Lower leg skin (tissue), 4 donors: ENCODE data around the gene PYDC1. TPM values are rescaled to one million over a fixed set of nuclear protein-coding genes. Genes with fewer than 3 reads are reported as not detected.

ENCODE experiments used
- DNase-seq, 2 donors: peaks; one replicate each; pipeline ENCODE4 v3.0.0-alpha.2; 2019; ENCODE audit warnings: low spot score in 2 of 2
- H3K4me3 ChIP-seq: fragments of 200-600 bp; sonication (generic); 2 replicates; pipeline ENCODE4 v1.5.1; 2017; ENCODE audit warnings: mild to moderate bottlenecking, low read depth; ENCODE audit not compliant: poor library complexity, severe bottlenecking
- CTCF ChIP-seq, 3 donors: fragments of 450-650 bp; IDR thresholded peaks; one replicate each; pipeline ENCODE4 v1.5.1; 2016; ENCODE audit warnings: antibody characterized with exemption in 3 of 3, mild to moderate bottlenecking in 3 of 3, moderate library complexity in 2 of 3
- POLR2A ChIP-seq, 2 donors: fragments of 450-650 bp; IDR thresholded peaks; one replicate each; pipeline ENCODE4 v1.6.1; 2016 to 2017; ENCODE audit warnings: antibody characterized with exemption in 2 of 2, mild to moderate bottlenecking in 1 of 2, moderate library complexity in 1 of 2
- WGBS, 2 donors: methylation state at CpG; one replicate each; pipeline ENCODE4 v1.1.5; 2018; 5-methylcytosine and 5-hydroxymethylcytosine counted together
- intact Hi-C: fragments of 100-400 bp; cut with DNase I; formaldehyde crosslinking; loops from one replicate; pipeline ENCODE4 v1.15.0; 2023; ENCODE audit warnings: low total_unique reads
- total RNA-seq, 4 donors: library from RNA; depleted of rRNA; stranded (reverse); fragments of >200 nt; gene quantifications; one replicate each; pipeline ENCODE4 v1.1.0, GENCODE V29; 2016

PYDC1 gene
- total RNA-seq, 4 donors from 2014 or later, result 4.8 to 17.5 (median 12.9) TPM

GRCh38 chr16:31184888-31185287 is 32.0 kb downstream of the PYDC1 start:
- no peak overlapping the region for H3K4me3 ChIP-seq
- intact Hi-C loops, result no loop called here
- TF ChIP-seq POLR2A (IDR thresholded peaks at IDR 0.05) (no peak), CTCF (IDR thresholded peaks at IDR 0.05) (no peak)
- WGBS, 2 donors, result 91 to 95% methylated on average over 14 of the region's 14 CpGs
- no peak for DNase-seq

GRCh38 chr16:31183432-31184428 is 33.2 kb downstream of the PYDC1 start:
- intact Hi-C loops, result no loop called here
- no peak for DNase-seq
- 71 to 77% methylated on average over 10 of the region's 10 CpGs for WGBS, 2 donors
- H3K4me3 ChIP-seq, result no peak overlapping the region
- TF ChIP-seq CTCF (IDR thresholded peaks at IDR 0.05), result no peak
- no peak for TF ChIP-seq POLR2A (IDR thresholded peaks at IDR 0.05)

GRCh38 chr16:31182391-31182790 is 34.5 kb downstream of the PYDC1 start:
- WGBS, 2 donors, result 27 to 32% methylated on average over 7 of the region's 7 CpGs
- intact Hi-C loops, result no loop called here

GRCh38 chr16:31181102-31181830 is 35.7 kb downstream of the PYDC1 start:
- no peak for TF ChIP-seq POLR2A (IDR thresholded peaks at IDR 0.05)
- TF ChIP-seq CTCF (IDR thresholded peaks at IDR 0.05), result no peak
- intact Hi-C loops, result no loop called here
- WGBS, 2 donors, result 5 to 6% methylated on average over 31 of the region's 31 CpGs
- peak; percentile 48 to 89 for DNase-seq
- H3K4me3 ChIP-seq, result peak overlapping the region; percentile 82

More at GRCh38 chr16:31182391-31182790, 34.5 kb downstream of the PYDC1 start:
- no peak for DNase-seq
- no peak overlapping the region for H3K4me3 ChIP-seq
- TF ChIP-seq CTCF (IDR thresholded peaks at IDR 0.05), result no peak
- TF ChIP-seq POLR2A (IDR thresholded peaks at IDR 0.05), result no peak

- intact Hi-C loops, result loop anchor here (10.0 kb wide), 1 partner anchor 265 kb away; the partner anchor contains the start of gene ZNF843
- 0% methylated on average over 40 to 69 of the region's 69 CpGs for WGBS, 2 donors
Measured at GRCh38 chr16:31179747-31180459, 37.0 kb downstream of the PYDC1 start, which contains the start of gene FUS. TSS of gene FUS (plus strand) at chr16:31180139. CDS start at chr16:31180215, 76 bp downstream.

More at GRCh38 chr16:31179747-31180459, 37.0 kb downstream of the PYDC1 start, which contains the start of gene FUS:
- TF ChIP-seq CTCF (IDR thresholded peaks at IDR 0.05), result no peak
- peak in 1 of 2 donors; percentile 100 for TF ChIP-seq POLR2A (IDR thresholded peaks at IDR 0.05)
- peak; percentile 88 to 98 for DNase-seq
- peak within 1 kb of the TSS; percentile 82 for H3K4me3 ChIP-seq
